ENCODE results near the gene STAP1.

Gene STAP1

GRCh38 chr4:67651536-67651935 lies 93.0 kb downstream of the STAP1 start:
- DNase-seq (ENCODE audit: low read depth, low spot score) = no peak
- H3K4me3 ChIP-seq (ENCODE audit: low read depth, low read length) = no peak overlapping the region
- ChIA-PET POLR2A (no interaction called here), CTCF (interaction anchor here (1.0 to 1.2 kb wide), 2 partner anchors 10 to 74 kb away, joined by 3 read pairs; no protein-coding TSS in a partner anchor)
- TF ChIP-seq CTCF (IDR thresholded peaks at IDR 0.05; ENCODE audit: insufficient read depth, low read length, missing control alignments) = no peak
